ENCODE results near the gene DHCR24. TPM values are rescaled to one million over a fixed set of nuclear protein-coding genes. Genes with fewer than 3 reads are reported as not detected.

Gene DHCR24
- total and polyA plus RNA-seq, 10 donors, result 7.0 to 370 (median 218) TPM

DNA sequence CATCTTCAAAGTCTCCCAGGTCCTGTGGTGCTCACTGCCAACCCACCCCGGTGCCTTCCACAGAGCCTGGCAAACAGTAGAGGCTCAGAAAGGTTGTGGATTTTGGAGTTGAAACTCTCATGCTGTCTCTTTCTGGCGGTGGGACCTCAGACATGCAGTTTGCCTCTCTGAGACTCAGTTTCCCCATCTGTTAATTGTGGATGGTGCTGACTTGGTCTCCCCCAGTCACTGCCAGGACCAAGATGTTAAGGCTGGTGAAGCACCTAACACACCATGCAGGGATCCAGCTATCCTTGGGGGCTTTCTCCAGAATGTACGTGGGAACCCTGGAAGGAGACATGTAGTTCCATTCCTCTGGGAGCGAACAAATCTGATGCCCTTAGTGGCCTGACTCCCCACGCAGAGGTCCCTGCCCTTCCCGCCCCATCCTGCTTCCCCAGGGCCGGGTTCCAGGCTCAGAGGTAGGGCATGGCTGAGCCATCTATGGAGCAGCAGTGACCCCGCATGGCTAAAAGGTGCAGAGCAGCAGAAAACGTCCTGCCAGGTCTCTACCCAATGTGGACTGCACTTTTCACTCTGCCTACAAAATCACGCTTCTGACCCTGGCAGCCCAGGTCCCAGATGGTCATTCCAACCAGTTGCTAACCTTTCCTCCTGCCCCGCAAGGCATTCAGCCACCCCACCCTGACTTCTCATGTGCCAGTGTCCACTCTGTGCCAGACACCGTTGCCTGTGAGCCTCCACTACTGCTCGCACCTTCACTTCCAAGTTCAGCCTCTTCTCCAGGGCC, 76.6 kb downstream of the DHCR24 start:
- peak; percentile 86 for DNase-seq
- Histone ChIP-seq H3K9me3 (no peaks in the 10 kb centered on the region), H3K27me3 (replicated peaks in 1 of 7) (peaks cover 0 to 5% (median 0%) of the 10 kb centered on the region in 7 donors), H3K4me3 (no peak overlapping the region), H3K36me3 (no peaks in the 10 kb centered on the region), H3K27ac (no peak overlapping the region), H3K4me1 (peaks cover 0 to 5% (median 0%) of the 10 kb centered on the region in 6 donors)
- 35 to 42% (median 41%) methylated on average over 13 of the region's 13 CpGs for WGBS, 5 donors
- TF ChIP-seq POLR2A (IDR thresholded peaks at IDR 0.05) (no peak), POLR2AphosphoS5 (IDR thresholded peaks at IDR 0.05) (no peak)
- TF ChIP-seq, protein P1, sequence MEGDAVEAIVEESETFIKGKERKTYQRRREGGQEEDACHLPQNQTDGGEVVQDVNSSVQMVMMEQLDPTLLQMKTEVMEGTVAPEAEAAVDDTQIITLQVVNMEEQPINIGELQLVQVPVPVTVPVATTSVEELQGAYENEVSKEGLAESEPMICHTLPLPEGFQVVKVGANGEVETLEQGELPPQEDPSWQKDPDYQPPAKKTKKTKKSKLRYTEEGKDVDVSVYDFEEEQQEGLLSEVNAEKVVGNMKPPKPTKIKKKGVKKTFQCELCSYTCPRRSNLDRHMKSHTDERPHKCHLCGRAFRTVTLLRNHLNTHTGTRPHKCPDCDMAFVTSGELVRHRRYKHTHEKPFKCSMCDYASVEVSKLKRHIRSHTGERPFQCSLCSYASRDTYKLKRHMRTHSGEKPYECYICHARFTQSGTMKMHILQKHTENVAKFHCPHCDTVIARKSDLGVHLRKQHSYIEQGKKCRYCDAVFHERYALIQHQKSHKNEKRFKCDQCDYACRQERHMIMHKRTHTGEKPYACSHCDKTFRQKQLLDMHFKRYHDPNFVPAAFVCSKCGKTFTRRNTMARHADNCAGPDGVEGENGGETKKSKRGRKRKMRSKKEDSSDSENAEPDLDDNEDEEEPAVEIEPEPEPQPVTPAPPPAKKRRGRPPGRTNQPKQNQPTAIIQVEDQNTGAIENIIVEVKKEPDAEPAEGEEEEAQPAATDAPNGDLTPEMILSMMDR (IDR thresholded peaks at IDR 0.05 in 8 of 11, conservative IDR thresholded peaks at IDR 0.05 in 3 of 11), result peak; percentile 66 to 88 (median 79)
- intact Hi-C loops (cut with DNase I; ENCODE audit: low total_unique reads), result no loop called here

DNA sequence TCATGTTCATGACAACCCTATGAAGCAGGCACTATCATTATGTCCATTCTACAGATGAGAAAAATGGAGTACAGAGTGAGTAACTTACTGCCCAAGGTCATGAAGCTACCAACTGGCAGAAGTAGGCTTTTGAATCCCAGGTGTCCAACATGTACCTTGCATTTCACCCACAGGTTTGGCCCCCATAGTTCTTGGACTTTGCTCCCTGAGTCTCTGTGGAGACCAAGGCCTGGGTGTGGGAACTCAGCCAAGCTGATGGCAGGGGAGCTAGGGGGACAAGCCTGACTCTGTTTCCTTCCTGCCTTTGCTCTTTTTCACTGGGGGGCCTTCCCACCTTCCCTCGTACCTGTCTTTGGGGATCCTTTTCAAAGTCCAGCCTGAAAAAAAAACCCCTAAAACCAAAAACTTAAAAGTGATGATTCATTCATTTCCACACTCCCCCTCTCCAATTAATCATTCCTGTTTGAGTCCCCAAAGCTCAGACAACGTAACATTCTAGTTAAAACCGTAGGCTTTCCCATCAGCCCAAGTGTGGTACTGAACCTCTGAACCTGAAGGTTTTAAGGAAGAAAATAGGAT, 77.4 kb downstream of the DHCR24 start:
- intact Hi-C loops (cut with DNase I; ENCODE audit: low total_unique reads), result loop anchor here (10.0 kb wide), 2 partner anchors 315 to 745 kb away; no protein-coding TSS in a partner anchor
- no peak for DNase-seq
- Histone ChIP-seq H3K4me3 (no peak overlapping the region), H3K4me1 (peaks cover 0 to 9% (median 2%) of the 10 kb centered on the region in 6 donors), H3K9me3 (no peaks in the 10 kb centered on the region), H3K27ac (no peak overlapping the region), H3K27me3 (replicated peaks in 1 of 7) (peaks cover 0 to 5% (median 0%) of the 10 kb centered on the region in 7 donors), H3K36me3 (no peaks in the 10 kb centered on the region)
- TF ChIP-seq, protein P1 (IDR thresholded peaks at IDR 0.05 in 8 of 11, conservative IDR thresholded peaks at IDR 0.05 in 3 of 11), result no peak
- TF ChIP-seq POLR2AphosphoS5 (IDR thresholded peaks at IDR 0.05), result no peak
- TF ChIP-seq POLR2A (IDR thresholded peaks at IDR 0.05), result no peak
- 30 to 56% (median 51%) methylated on average over 3 of the region's 3 CpGs for WGBS, 5 donors

DNA sequence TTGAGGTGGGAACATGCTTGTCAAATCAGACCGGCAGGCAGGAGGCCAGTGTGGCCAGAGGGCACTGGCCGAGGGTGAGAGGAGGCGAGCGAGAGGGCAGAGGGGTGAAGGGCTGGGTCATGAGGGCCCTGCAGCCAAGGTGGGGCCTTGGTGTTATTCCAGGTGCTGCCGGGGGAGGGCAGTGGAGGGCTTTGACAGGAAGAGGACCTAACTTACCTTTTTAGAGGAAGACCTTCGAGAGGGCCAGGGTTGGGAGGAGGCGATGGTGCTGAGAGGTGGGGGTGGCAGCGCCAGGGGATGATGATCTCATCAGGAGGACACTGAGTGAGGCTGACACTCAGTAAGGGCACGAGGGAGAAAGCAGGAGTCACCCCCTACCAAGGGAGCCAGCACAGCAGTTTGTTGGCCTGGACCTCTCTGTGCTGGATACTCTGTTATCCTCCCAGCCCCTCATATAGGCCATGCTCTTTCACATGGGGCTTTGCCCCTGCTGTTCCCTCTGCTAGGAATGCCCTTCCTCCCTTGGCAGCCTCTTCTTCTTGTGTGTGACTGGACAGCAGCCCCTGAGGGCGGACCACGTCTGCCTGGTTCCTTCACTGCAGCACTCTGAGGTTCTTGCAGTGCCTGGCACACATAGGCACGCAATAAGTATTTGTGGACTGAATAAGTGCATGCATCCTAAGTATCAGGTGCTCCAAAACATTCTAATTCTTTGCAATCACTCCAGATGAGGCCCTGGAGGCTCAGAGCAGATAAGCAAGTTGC, 78.4 kb downstream of the DHCR24 start:
- TF ChIP-seq POLR2AphosphoS5 (IDR thresholded peaks at IDR 0.05), result no peak
- TF ChIP-seq, protein P1 (IDR thresholded peaks at IDR 0.05 in 8 of 11, conservative IDR thresholded peaks at IDR 0.05 in 3 of 11), result no peak
- no peak for TF ChIP-seq POLR2A (IDR thresholded peaks at IDR 0.05)
- H3K27me3 ChIP-seq (replicated peaks in 1 of 7), result no peaks in the 10 kb centered on the region
- intact Hi-C loops (cut with DNase I; ENCODE audit: low total_unique reads), result loop anchor here (10.0 kb wide), 2 partner anchors 314 to 744 kb away; no protein-coding TSS in a partner anchor
- H3K36me3 ChIP-seq, result no peaks in the 10 kb centered on the region
- peak overlapping the region in 2 of 8 donors; percentile 33 to 35 for H3K27ac ChIP-seq
- DNase-seq, result no peak
- H3K4me1 ChIP-seq, result peaks cover 0 to 15% (median 7%) of the 10 kb centered on the region in 6 donors
- 82 to 90% (median 86%) methylated on average over 11 to 12 of the region's 12 CpGs for WGBS, 5 donors
- H3K9me3 ChIP-seq, result no peaks in the 10 kb centered on the region
- no peak overlapping the region for H3K4me3 ChIP-seq

Data from spleen (tissue), 11 donors.